ENCODE results near the gene FER. TPM values are rescaled to one million over a fixed set of nuclear protein-coding genes. Genes with fewer than 3 reads are reported as not detected.

Gene FER
- total RNA-seq, 1 experiment from 2014 or later, result 20.6 TPM

GRCh38 chr5:109089191-109089590 lies 341.5 kb downstream of the FER start:
- H3K4me3 ChIP-seq, result no peak overlapping the region
- H3F3A ChIP-seq (ENCODE audit: insufficient read depth, low read depth), result no peaks in the 10 kb centered on the region
- no peak overlapping the region for H2AFZ ChIP-seq
- CTCF ChIA-PET, result interaction anchor here (0.6 kb wide), 1 partner anchor 486 kb away, joined by 5 read pairs; no protein-coding TSS in a partner anchor
- H3K4me1 ChIP-seq (replicated peaks; ENCODE audit: insufficient read depth), result no peaks in the 10 kb centered on the region
- TF ChIP-seq CTCF (conservative IDR thresholded peaks at IDR 0.05) (no peak), EZH2 (IDR thresholded peaks at IDR 0.05; ENCODE audit: low read depth) (no peak)
- POLR2A ChIA-PET (ENCODE audit: unreplicated experiment), result no interaction called here
- no peak for DNase-seq
- no peaks in the 10 kb centered on the region for H3K27me3 ChIP-seq (ENCODE audit: insufficient read depth, low read depth)
- no peaks in the 10 kb centered on the region for H3K9me3 ChIP-seq (ENCODE audit: insufficient read depth, low read depth)
- no peaks in the 10 kb centered on the region for H3K36me3 ChIP-seq (ENCODE audit: low read depth)
- H3K79me2 ChIP-seq (ENCODE audit: low read depth), result no peaks in the 10 kb centered on the region
- no peaks in the 10 kb centered on the region for H3K9me2 ChIP-seq (ENCODE audit: insufficient read depth)
- no TSS peak for BruUV-seq (replicated peaks)
- no peaks in the 10 kb centered on the region for H4K20me1 ChIP-seq (ENCODE audit: insufficient read depth)
- H3K27ac ChIP-seq, result no peak overlapping the region
- intact Hi-C loops (cut with micrococcal nuclease; ENCODE audit: unreplicated experiment), result no loop called here
- H3K4me2 ChIP-seq, result no peak overlapping the region

- Histone ChIP-seq H3K4me3 (no peak overlapping the region), H4K20me1 (ENCODE audit: insufficient read depth) (no peaks in the 10 kb centered on the region), H3K27me3 (ENCODE audit: insufficient read depth, low read depth) (no peaks in the 10 kb centered on the region), H3K79me2 (ENCODE audit: low read depth) (no peaks in the 10 kb centered on the region), H3K27ac (no peak overlapping the region), H3K36me3 (ENCODE audit: low read depth) (no peaks in the 10 kb centered on the region), H3K4me1 (replicated peaks; ENCODE audit: insufficient read depth) (no peaks in the 10 kb centered on the region), H3F3A (ENCODE audit: insufficient read depth, low read depth) (no peaks in the 10 kb centered on the region), H3K4me2 (no peak overlapping the region), H2AFZ (no peak overlapping the region), H3K9me2 (ENCODE audit: insufficient read depth) (no peaks in the 10 kb centered on the region), H3K9me3 (ENCODE audit: insufficient read depth, low read depth) (no peaks in the 10 kb centered on the region)
- no peak for TF ChIP-seq CTCF (conservative IDR thresholded peaks at IDR 0.05)
- no peak for TF ChIP-seq EZH2 (IDR thresholded peaks at IDR 0.05; ENCODE audit: low read depth)
- ChIA-PET POLR2A (ENCODE audit: unreplicated experiment) (no interaction called here), CTCF (no interaction called here)
- no peak for DNase-seq
- no TSS peak for BruUV-seq (replicated peaks)
- intact Hi-C loops (cut with micrococcal nuclease; ENCODE audit: unreplicated experiment), result no loop called here
These were observed 351.4 kb downstream of the FER start for GRCh38 chr5:109099081-109099480.

- no peak overlapping the region for H3K4me2 ChIP-seq
- no peaks in the 10 kb centered on the region for H3F3A ChIP-seq (ENCODE audit: insufficient read depth, low read depth)
- ChIA-PET POLR2A (ENCODE audit: unreplicated experiment) (no interaction called here), CTCF (no interaction called here)
- no peaks in the 10 kb centered on the region for H4K20me1 ChIP-seq (ENCODE audit: insufficient read depth)
- H3K4me1 ChIP-seq (replicated peaks; ENCODE audit: insufficient read depth), result no peaks in the 10 kb centered on the region
- intact Hi-C loops (cut with micrococcal nuclease; ENCODE audit: unreplicated experiment), result no loop called here
- no peaks in the 10 kb centered on the region for H3K79me2 ChIP-seq (ENCODE audit: low read depth)
- H3K4me3 ChIP-seq, result no peak overlapping the region
- BruUV-seq (replicated peaks), result no TSS peak
- H3K9me3 ChIP-seq (ENCODE audit: insufficient read depth, low read depth), result no peaks in the 10 kb centered on the region
- no peak for DNase-seq
- no peak overlapping the region for H2AFZ ChIP-seq
- H3K9me2 ChIP-seq (ENCODE audit: insufficient read depth), result no peaks in the 10 kb centered on the region
- H3K27ac ChIP-seq, result no peak overlapping the region
- TF ChIP-seq CTCF (conservative IDR thresholded peaks at IDR 0.05) (no peak), EZH2 (IDR thresholded peaks at IDR 0.05; ENCODE audit: low read depth) (no peak)
- H3K36me3 ChIP-seq (ENCODE audit: low read depth), result no peaks in the 10 kb centered on the region
- no peaks in the 10 kb centered on the region for H3K27me3 ChIP-seq (ENCODE audit: insufficient read depth, low read depth)
These were observed 353.3 kb downstream of the FER start for GRCh38 chr5:109100971-109101370.
